Neutrophil (primary cell): ENCODE results near the gene RGS12.

Experiments used
- H3K27ac ChIP-seq: fragments of 200-600 bp; sonication (generic); 2 replicates; pipeline ENCODE4 v1.5.1; 2016; ENCODE audit warnings: mild to moderate bottlenecking, moderate library complexity
- H3K27me3 ChIP-seq: fragments of 200-600 bp; sonication (generic); 2 replicates; pipeline ENCODE4 v1.6.0; 2016; ENCODE audit warnings: mild to moderate bottlenecking
- H3K36me3 ChIP-seq: fragments of 200-600 bp; sonication (generic); 2 replicates; pipeline ENCODE4 v1.5.1; 2017
- H3K4me1 ChIP-seq, 2 experiments: fragments of 200-600 bp in 1 of 2; sonication (generic) in 1 of 2; 1 replicate in 1 of 2; 2 replicates in 1 of 2; pipeline versions ENCODE4 v1.5.1 to v1.6.1; 2013 to 2016; ENCODE audit warnings: low read depth in 1 of 2, low read length in 1 of 2, mild to moderate bottlenecking in 1 of 2, moderate library complexity in 1 of 2; ENCODE audit not compliant: control insufficient read depth in 1 of 2, insufficient read depth in 1 of 2
- H3K4me3 ChIP-seq, 2 experiments: fragments of 200-600 bp in 1 of 2; sonication (generic) in 1 of 2; 1 replicate in 1 of 2; 2 replicates in 1 of 2; pipeline ENCODE4 v1.5.1; 2013 to 2016; ENCODE audit warnings: low read depth in 1 of 2, low read length in 1 of 2, mild to moderate bottlenecking in 1 of 2, moderate library complexity in 1 of 2
- H3K9me3 ChIP-seq: fragments of 200-600 bp; sonication (generic); 2 replicates; pipeline ENCODE4 v1.5.1; 2016
- TF ChIP-seq, protein P1 (sequence below): fragments of 200-600 bp; sonication (generic); IDR thresholded peaks from 2 replicates; pipeline ENCODE4 v1.5.1; 2016; ENCODE audit warnings: antibody characterized with exemption

RGS12 gene

DNA sequence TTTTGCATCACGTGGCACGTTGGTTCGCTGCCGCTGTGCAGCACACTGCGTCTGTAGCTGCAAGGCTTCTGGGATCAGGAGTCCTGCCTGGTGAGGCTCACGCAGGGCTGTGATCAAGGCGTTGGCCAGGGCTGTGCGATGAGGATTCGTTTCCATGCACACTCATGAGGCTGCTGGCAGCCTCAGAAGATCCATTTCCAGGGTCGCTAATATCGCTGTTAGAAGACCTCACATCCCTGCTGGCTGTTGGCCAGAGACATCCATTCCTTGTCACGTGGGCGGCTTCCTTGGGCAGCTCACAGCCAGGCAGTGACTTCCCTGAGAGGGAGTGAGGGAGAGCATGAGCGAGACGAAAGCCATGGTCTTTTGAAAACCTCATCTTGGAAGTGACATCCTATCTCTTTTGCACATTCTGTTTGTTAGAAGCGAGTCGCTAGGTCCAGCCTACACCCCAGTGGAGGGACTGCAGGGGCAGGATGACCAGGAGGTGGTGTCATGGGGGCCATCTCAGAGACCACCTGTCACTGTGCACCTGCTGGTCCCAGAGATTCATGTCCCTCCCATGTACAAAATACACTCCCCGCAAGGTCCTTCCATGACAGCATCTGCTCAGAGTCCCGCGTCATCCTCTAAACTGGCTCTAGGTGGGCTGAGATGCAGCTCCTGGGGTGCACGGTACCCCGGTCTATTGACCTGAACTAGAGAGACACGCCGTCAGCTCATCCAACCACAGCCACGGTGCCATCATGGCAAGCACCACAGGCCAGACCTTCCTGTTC is 12.2 kb downstream of the RGS12 start:
- TF ChIP-seq, protein P1, sequence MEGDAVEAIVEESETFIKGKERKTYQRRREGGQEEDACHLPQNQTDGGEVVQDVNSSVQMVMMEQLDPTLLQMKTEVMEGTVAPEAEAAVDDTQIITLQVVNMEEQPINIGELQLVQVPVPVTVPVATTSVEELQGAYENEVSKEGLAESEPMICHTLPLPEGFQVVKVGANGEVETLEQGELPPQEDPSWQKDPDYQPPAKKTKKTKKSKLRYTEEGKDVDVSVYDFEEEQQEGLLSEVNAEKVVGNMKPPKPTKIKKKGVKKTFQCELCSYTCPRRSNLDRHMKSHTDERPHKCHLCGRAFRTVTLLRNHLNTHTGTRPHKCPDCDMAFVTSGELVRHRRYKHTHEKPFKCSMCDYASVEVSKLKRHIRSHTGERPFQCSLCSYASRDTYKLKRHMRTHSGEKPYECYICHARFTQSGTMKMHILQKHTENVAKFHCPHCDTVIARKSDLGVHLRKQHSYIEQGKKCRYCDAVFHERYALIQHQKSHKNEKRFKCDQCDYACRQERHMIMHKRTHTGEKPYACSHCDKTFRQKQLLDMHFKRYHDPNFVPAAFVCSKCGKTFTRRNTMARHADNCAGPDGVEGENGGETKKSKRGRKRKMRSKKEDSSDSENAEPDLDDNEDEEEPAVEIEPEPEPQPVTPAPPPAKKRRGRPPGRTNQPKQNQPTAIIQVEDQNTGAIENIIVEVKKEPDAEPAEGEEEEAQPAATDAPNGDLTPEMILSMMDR, result no peak
- no peaks in the 10 kb centered on the region for H3K4me1 ChIP-seq
- H3K4me3 ChIP-seq, result no peak overlapping the region
- no peak overlapping the region for H3K27ac ChIP-seq
- no peaks in the 10 kb centered on the region for H3K36me3 ChIP-seq
- H3K9me3 ChIP-seq, result no peaks in the 10 kb centered on the region
- peaks cover 56% of the 10 kb centered on the region for H3K27me3 ChIP-seq

- no peak overlapping the region for H3K27ac ChIP-seq
- TF ChIP-seq, protein P1, result no peak
- peaks cover 49% of the 10 kb centered on the region for H3K27me3 ChIP-seq
- no peaks in the 10 kb centered on the region for H3K4me1 ChIP-seq
- no peaks in the 10 kb centered on the region for H3K36me3 ChIP-seq
- H3K4me3 ChIP-seq, result no peak overlapping the region
- H3K9me3 ChIP-seq, result no peaks in the 10 kb centered on the region
Observed at GRCh38 chr4:3305610-3306371, 13.0 kb downstream of the RGS12 start.

DNA sequence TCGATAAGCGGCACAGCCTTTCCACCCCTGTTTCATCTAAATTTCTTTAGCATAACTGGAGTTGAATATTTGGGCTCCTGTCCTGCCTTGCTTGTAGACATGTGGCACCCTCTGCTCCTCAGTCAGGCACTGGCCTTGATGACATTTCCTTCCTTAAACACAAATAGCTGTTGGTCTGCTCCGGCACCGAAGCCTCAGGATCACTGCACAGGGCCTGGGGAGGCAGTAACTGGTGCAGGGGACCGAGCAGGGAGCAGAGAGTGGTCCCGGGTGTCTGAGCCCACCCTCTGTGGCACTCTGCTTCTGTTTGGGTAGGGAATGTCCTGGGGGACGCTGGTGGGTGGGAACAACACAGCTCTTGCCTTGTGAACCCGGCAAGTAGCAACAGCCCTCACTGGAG is 13.6 kb downstream of the RGS12 start:
- Histone ChIP-seq H3K4me3 (no peak overlapping the region), H3K27ac (no peak overlapping the region), H3K27me3 (peaks cover 43% of the 10 kb centered on the region), H3K36me3 (no peaks in the 10 kb centered on the region), H3K4me1 (no peaks in the 10 kb centered on the region), H3K9me3 (no peaks in the 10 kb centered on the region)
- TF ChIP-seq, protein P1, result no peak

GRCh38 chr4:3307060-3307459 is 14.2 kb downstream of the RGS12 start:
- Histone ChIP-seq H3K4me3 (no peak overlapping the region), H3K27ac (no peak overlapping the region), H3K36me3 (no peaks in the 10 kb centered on the region), H3K9me3 (no peaks in the 10 kb centered on the region), H3K4me1 (no peaks in the 10 kb centered on the region), H3K27me3 (peaks cover 36% of the 10 kb centered on the region)
- TF ChIP-seq, protein P1, result no peak

- TF ChIP-seq, protein P1, result no peak
- H3K4me3 ChIP-seq, result no peak overlapping the region
- no peaks in the 10 kb centered on the region for H3K36me3 ChIP-seq
- peaks cover 32% of the 10 kb centered on the region for H3K27me3 ChIP-seq
- H3K4me1 ChIP-seq, result no peaks in the 10 kb centered on the region
- no peaks in the 10 kb centered on the region for H3K9me3 ChIP-seq
- no peak overlapping the region for H3K27ac ChIP-seq
Observed at GRCh38 chr4:3307486-3307885, 14.7 kb downstream of the RGS12 start.
